ENCODE data around the gene SECISBP2L. TPM values are rescaled to one million over a fixed set of nuclear protein-coding genes. Genes with fewer than 3 reads are reported as not detected.

Gene SECISBP2L
- total RNA-seq, 5 donors from 2014 or later (not counting 1 experiment from before 2014, with no cell fraction given) = 46.8 to 62.5 (median 48.7) TPM

- no peaks in the 10 kb centered on the region for H3K9me3 ChIP-seq
- peaks cover 0 to 8% of the 10 kb centered on the region in 2 experiments for H3K27me3 ChIP-seq (replicated peaks in 1 of 2; ENCODE audit: control insufficient read depth in 2 of 2, extremely low read depth in 1 of 2, insufficient read depth in 2 of 2, low read length in 1 of 2)
- Mint-ChIP-seq H3K9me3 (no peaks in the 10 kb centered on the region), H3K27ac (no peak overlapping the region), H3K36me3 (peaks cover 1% of the 10 kb centered on the region), H3K4me3 (no peak overlapping the region), H3K4me1 (peaks cover 9 to 14% (median 14%) of the 10 kb centered on the region in 3 donors), H3K27me3 (peaks cover 9 to 12% of the 10 kb centered on the region in 2 donors)
- ATAC-seq (replicated peaks in 1 of 4) (no peak), DNase-seq (no peak)
- POLR2A ChIA-PET = no interaction called here
- no peak overlapping the region for H3K27ac ChIP-seq (ENCODE audit: low read length)
- no peak overlapping the region for H3K4me3 ChIP-seq (ENCODE audit: control insufficient read depth in 1 of 2, extremely low read depth in 1 of 2, low read length in 1 of 2)
- 93% methylated on average over 3 of the region's 3 CpGs for WGBS (ENCODE audit: insufficient coverage)
- CTCF ChIA-PET = no interaction called here
- H3K36me3 ChIP-seq (ENCODE audit: control insufficient read depth in 2 of 2, extremely low read depth in 1 of 2, insufficient read depth in 1 of 2, low read length in 1 of 2) = no peaks in the 10 kb centered on the region
- peaks cover 12 to 25% of the 10 kb centered on the region in 2 experiments for H3K4me1 ChIP-seq (ENCODE audit: control insufficient read depth in 1 of 2, extremely low read depth in 1 of 2, insufficient read depth in 2 of 2, low read length in 2 of 2)
Measured at GRCh38 chr15:49064884-49065283, 18.6 kb upstream of the SECISBP2L start.

GRCh38 chr15:49064281-49064653 lies 18.0 kb upstream of the SECISBP2L start:
- no peak overlapping the region for H3K27ac Mint-ChIP-seq
- H3K4me3 Mint-ChIP-seq = no peak overlapping the region
- ATAC-seq (replicated peaks in 1 of 4) = peak in 3 of 4 experiments; percentile 65 to 77 (median 74)
- no peaks in the 10 kb centered on the region for H3K9me3 Mint-ChIP-seq
- no peak overlapping the region for H3K27ac ChIP-seq (ENCODE audit: low read length)
- peaks cover 12 to 25% of the 10 kb centered on the region in 2 experiments for H3K4me1 ChIP-seq (ENCODE audit: control insufficient read depth in 1 of 2, extremely low read depth in 1 of 2, insufficient read depth in 2 of 2, low read length in 2 of 2)
- H3K27me3 ChIP-seq (replicated peaks in 1 of 2; ENCODE audit: control insufficient read depth in 2 of 2, extremely low read depth in 1 of 2, insufficient read depth in 2 of 2, low read length in 1 of 2) = peaks cover 0 to 8% of the 10 kb centered on the region in 2 experiments
- ChIA-PET CTCF (no interaction called here), POLR2A (no interaction called here)
- no CpG with 5 or more reads among the region's 3 CpGs for WGBS (ENCODE audit: insufficient coverage)
- H3K9me3 ChIP-seq = no peaks in the 10 kb centered on the region
- H3K4me1 Mint-ChIP-seq = peaks cover 9 to 20% (median 14%) of the 10 kb centered on the region in 3 donors
- no peaks in the 10 kb centered on the region for H3K36me3 ChIP-seq (ENCODE audit: control insufficient read depth in 2 of 2, extremely low read depth in 1 of 2, insufficient read depth in 1 of 2, low read length in 1 of 2)
- H3K4me3 ChIP-seq (ENCODE audit: control insufficient read depth in 1 of 2, extremely low read depth in 1 of 2, low read length in 1 of 2) = no peak overlapping the region
- peak in 2 of 35 experiments; percentile 12 to 21 for DNase-seq
- H3K36me3 Mint-ChIP-seq = no peaks in the 10 kb centered on the region
- peaks cover 3 to 5% of the 10 kb centered on the region in 2 donors for H3K27me3 Mint-ChIP-seq

GRCh38 chr15:49063402-49064280 lies 17.4 kb upstream of the SECISBP2L start:
- H3K27ac Mint-ChIP-seq = no peak overlapping the region
- ChIA-PET CTCF (no interaction called here), POLR2A (no interaction called here)
- no peak overlapping the region for H3K4me3 ChIP-seq (ENCODE audit: control insufficient read depth in 1 of 2, extremely low read depth in 1 of 2, low read length in 1 of 2)
- no peaks in the 10 kb centered on the region for H3K36me3 ChIP-seq (ENCODE audit: control insufficient read depth in 2 of 2, extremely low read depth in 1 of 2, insufficient read depth in 1 of 2, low read length in 1 of 2)
- H3K4me1 ChIP-seq (ENCODE audit: control insufficient read depth in 1 of 2, extremely low read depth in 1 of 2, insufficient read depth in 2 of 2, low read length in 2 of 2) = peaks cover 12 to 25% of the 10 kb centered on the region in 2 experiments
- H3K27me3 Mint-ChIP-seq = peaks cover 2 to 4% of the 10 kb centered on the region in 2 donors
- WGBS (ENCODE audit: insufficient coverage) = 69% methylated on average over 9 of the region's 14 CpGs
- H3K36me3 Mint-ChIP-seq = no peaks in the 10 kb centered on the region
- peaks cover 0 to 3% of the 10 kb centered on the region in 2 experiments for H3K27me3 ChIP-seq (replicated peaks in 1 of 2; ENCODE audit: control insufficient read depth in 2 of 2, extremely low read depth in 1 of 2, insufficient read depth in 2 of 2, low read length in 1 of 2)
- ATAC-seq (replicated peaks in 1 of 4) (peak in 3 of 4 experiments; percentile 38 to 54 (median 51)), DNase-seq (no peak)
- H3K4me1 Mint-ChIP-seq = peaks cover 9 to 20% (median 14%) of the 10 kb centered on the region in 3 donors
- no peak overlapping the region for H3K27ac ChIP-seq (ENCODE audit: low read length)
- no peak overlapping the region for H3K4me3 Mint-ChIP-seq
- no peaks in the 10 kb centered on the region for H3K9me3 Mint-ChIP-seq
- H3K9me3 ChIP-seq = no peaks in the 10 kb centered on the region

- no peak overlapping the region for H3K4me3 Mint-ChIP-seq
- ATAC-seq (replicated peaks in 1 of 4) (no peak), DNase-seq (no peak)
- no peaks in the 10 kb centered on the region for H3K36me3 ChIP-seq (ENCODE audit: control insufficient read depth in 2 of 2, extremely low read depth in 1 of 2, insufficient read depth in 1 of 2, low read length in 1 of 2)
- H3K27me3 ChIP-seq (replicated peaks in 1 of 2; ENCODE audit: control insufficient read depth in 2 of 2, extremely low read depth in 1 of 2, insufficient read depth in 2 of 2, low read length in 1 of 2) = no peaks in the 10 kb centered on the region
- H3K4me3 ChIP-seq (ENCODE audit: control insufficient read depth in 1 of 2, extremely low read depth in 1 of 2, low read length in 1 of 2) = no peak overlapping the region
- H3K36me3 Mint-ChIP-seq = no peaks in the 10 kb centered on the region
- ChIA-PET CTCF (no interaction called here), POLR2A (no interaction called here)
- H3K4me1 ChIP-seq (ENCODE audit: control insufficient read depth in 1 of 2, extremely low read depth in 1 of 2, insufficient read depth in 2 of 2, low read length in 2 of 2) = peaks cover 12 to 25% of the 10 kb centered on the region in 2 experiments
- H3K27ac Mint-ChIP-seq = no peak overlapping the region
- H3K27me3 Mint-ChIP-seq = peaks cover 0 to 3% of the 10 kb centered on the region in 2 donors
- H3K4me1 Mint-ChIP-seq = peaks cover 9 to 20% (median 14%) of the 10 kb centered on the region in 3 donors
- H3K9me3 ChIP-seq = no peaks in the 10 kb centered on the region
- H3K9me3 Mint-ChIP-seq = no peaks in the 10 kb centered on the region
- 90% methylated on average over 13 of the region's 13 CpGs for WGBS (ENCODE audit: insufficient coverage)
- no peak overlapping the region for H3K27ac ChIP-seq (ENCODE audit: low read length)
Measured at GRCh38 chr15:49062900-49063299, 16.7 kb upstream of the SECISBP2L start.

- Mint-ChIP-seq H3K9me3 (no peaks in the 10 kb centered on the region), H3K36me3 (no peaks in the 10 kb centered on the region), H3K27me3 (no peaks in the 10 kb centered on the region), H3K4me1 (peaks cover 9 to 20% (median 14%) of the 10 kb centered on the region in 3 donors), H3K4me3 (peak overlapping the region in 1 of 3 donors; percentile 43), H3K27ac (peak overlapping the region; percentile 84 to 95)
- H3K4me1 ChIP-seq (ENCODE audit: control insufficient read depth in 1 of 2, extremely low read depth in 1 of 2, insufficient read depth in 2 of 2, low read length in 2 of 2) = peaks cover 12 to 25% of the 10 kb centered on the region in 2 experiments
- H3K27me3 ChIP-seq (replicated peaks in 1 of 2; ENCODE audit: control insufficient read depth in 2 of 2, extremely low read depth in 1 of 2, insufficient read depth in 2 of 2, low read length in 1 of 2) = no peaks in the 10 kb centered on the region
- DNase-seq (peak in 1 of 35 experiments; percentile 9), ATAC-seq (replicated peaks in 1 of 4) (peak in 1 of 4 experiments; percentile 12)
- ChIA-PET CTCF (interaction anchor here in 1 of 2 donors (1.0 kb wide), 1 partner anchor 24 kb away, joined by 4 read pairs; no protein-coding TSS in a partner anchor), POLR2A (interaction anchor here (0.6 to 0.7 kb wide), 3 partner anchors 18 to 114 kb away, joined by 3 to 6 read pairs (median 4); no protein-coding TSS in a partner anchor)
- no peaks in the 10 kb centered on the region for H3K36me3 ChIP-seq (ENCODE audit: control insufficient read depth in 2 of 2, extremely low read depth in 1 of 2, insufficient read depth in 1 of 2, low read length in 1 of 2)
- H3K27ac ChIP-seq (ENCODE audit: low read length) = peak overlapping the region; percentile 18
- WGBS (ENCODE audit: insufficient coverage) = 47% methylated on average over 3 of the region's 4 CpGs
- H3K4me3 ChIP-seq (ENCODE audit: control insufficient read depth in 1 of 2, extremely low read depth in 1 of 2, low read length in 1 of 2) = no peak overlapping the region
- H3K9me3 ChIP-seq = no peaks in the 10 kb centered on the region
Measured at GRCh38 chr15:49060710-49061495, 14.7 kb upstream of the SECISBP2L start.

GRCh38 chr15:49059491-49059890 lies 13.2 kb upstream of the SECISBP2L start:
- Histone ChIP-seq H3K4me3 (ENCODE audit: control insufficient read depth in 1 of 2, extremely low read depth in 1 of 2, low read length in 1 of 2) (no peak overlapping the region), H3K36me3 (ENCODE audit: control insufficient read depth in 2 of 2, extremely low read depth in 1 of 2, insufficient read depth in 1 of 2, low read length in 1 of 2) (no peaks in the 10 kb centered on the region), H3K27me3 (replicated peaks in 1 of 2; ENCODE audit: control insufficient read depth in 2 of 2, extremely low read depth in 1 of 2, insufficient read depth in 2 of 2, low read length in 1 of 2) (no peaks in the 10 kb centered on the region), H3K9me3 (no peaks in the 10 kb centered on the region), H3K4me1 (ENCODE audit: control insufficient read depth in 1 of 2, extremely low read depth in 1 of 2, insufficient read depth in 2 of 2, low read length in 2 of 2) (peaks cover 12 to 23% of the 10 kb centered on the region in 2 experiments), H3K27ac (ENCODE audit: low read length) (no peak overlapping the region)
- ChIA-PET POLR2A (interaction anchor here in 1 of 2 donors (0.8 kb wide), 1 partner anchor 15 kb away, joined by 3 read pairs; no protein-coding TSS in a partner anchor), CTCF (interaction anchor here in 1 of 2 donors (1.4 kb wide), 1 partner anchor 86 kb away, joined by 3 read pairs; no protein-coding TSS in a partner anchor)
- no peaks in the 10 kb centered on the region for H3K36me3 Mint-ChIP-seq
- ATAC-seq (replicated peaks in 1 of 4) (no peak), DNase-seq (no peak)
- H3K9me3 Mint-ChIP-seq = no peaks in the 10 kb centered on the region
- H3K4me1 Mint-ChIP-seq = peaks cover 9 to 20% (median 14%) of the 10 kb centered on the region in 3 donors
- 100% methylated on average over 1 of the region's 3 CpGs for WGBS (ENCODE audit: insufficient coverage)
- H3K4me3 Mint-ChIP-seq = no peak overlapping the region
- peak overlapping the region; percentile 0 to 95 for H3K27ac Mint-ChIP-seq
- H3K27me3 Mint-ChIP-seq = no peaks in the 10 kb centered on the region
